ENCODE measurements around the gene CHP2.

DNA sequence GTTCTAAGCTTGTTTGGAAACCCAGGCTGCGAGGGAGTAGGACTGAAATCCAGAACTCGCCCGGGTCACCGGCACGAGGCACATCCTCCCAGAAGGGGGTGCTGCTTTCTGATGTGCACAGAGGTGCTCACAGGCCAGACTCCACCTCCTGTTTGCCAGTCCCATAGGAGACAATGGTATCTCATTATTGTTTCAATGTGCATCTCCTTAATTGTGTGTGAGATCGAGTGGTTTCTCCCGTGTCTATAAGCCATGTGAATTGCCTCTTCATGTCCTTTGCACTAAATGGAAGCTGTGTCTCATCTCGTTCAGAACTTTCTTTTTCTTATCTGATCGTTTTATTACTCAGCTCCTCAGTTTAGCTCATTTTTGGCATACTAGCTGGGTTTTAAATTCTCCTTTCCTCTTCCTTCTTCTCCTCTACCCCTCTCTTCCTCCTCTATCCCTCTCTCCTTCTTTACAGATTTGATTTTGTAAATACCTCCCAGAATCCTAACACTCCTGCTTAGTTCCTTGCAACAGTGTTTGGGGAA, 48.8 kb downstream of the CHP2 start:
- TF ChIP-seq, protein P1, sequence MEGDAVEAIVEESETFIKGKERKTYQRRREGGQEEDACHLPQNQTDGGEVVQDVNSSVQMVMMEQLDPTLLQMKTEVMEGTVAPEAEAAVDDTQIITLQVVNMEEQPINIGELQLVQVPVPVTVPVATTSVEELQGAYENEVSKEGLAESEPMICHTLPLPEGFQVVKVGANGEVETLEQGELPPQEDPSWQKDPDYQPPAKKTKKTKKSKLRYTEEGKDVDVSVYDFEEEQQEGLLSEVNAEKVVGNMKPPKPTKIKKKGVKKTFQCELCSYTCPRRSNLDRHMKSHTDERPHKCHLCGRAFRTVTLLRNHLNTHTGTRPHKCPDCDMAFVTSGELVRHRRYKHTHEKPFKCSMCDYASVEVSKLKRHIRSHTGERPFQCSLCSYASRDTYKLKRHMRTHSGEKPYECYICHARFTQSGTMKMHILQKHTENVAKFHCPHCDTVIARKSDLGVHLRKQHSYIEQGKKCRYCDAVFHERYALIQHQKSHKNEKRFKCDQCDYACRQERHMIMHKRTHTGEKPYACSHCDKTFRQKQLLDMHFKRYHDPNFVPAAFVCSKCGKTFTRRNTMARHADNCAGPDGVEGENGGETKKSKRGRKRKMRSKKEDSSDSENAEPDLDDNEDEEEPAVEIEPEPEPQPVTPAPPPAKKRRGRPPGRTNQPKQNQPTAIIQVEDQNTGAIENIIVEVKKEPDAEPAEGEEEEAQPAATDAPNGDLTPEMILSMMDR (IDR thresholded peaks at IDR 0.05; ENCODE audit: poor library complexity), result peak; percentile 32
- no peak for TF ChIP-seq EZH2 (IDR thresholded peaks at IDR 0.05; ENCODE audit: borderline replicate concordance)
- TF ChIP-seq EZH2phosphoT487 (IDR thresholded peaks at IDR 0.05; ENCODE audit: low read depth, severe bottlenecking, unreplicated experiment), result no peak

All from hepatocyte (in vitro differentiated cells).